ENCODE results near the gene TMEM89. TPM values are rescaled to one million over a fixed set of nuclear protein-coding genes. Genes with fewer than 3 reads are reported as not detected.

TMEM89 gene
- total RNA-seq, 1 experiment from 2014 or later, result not detected

DNA sequence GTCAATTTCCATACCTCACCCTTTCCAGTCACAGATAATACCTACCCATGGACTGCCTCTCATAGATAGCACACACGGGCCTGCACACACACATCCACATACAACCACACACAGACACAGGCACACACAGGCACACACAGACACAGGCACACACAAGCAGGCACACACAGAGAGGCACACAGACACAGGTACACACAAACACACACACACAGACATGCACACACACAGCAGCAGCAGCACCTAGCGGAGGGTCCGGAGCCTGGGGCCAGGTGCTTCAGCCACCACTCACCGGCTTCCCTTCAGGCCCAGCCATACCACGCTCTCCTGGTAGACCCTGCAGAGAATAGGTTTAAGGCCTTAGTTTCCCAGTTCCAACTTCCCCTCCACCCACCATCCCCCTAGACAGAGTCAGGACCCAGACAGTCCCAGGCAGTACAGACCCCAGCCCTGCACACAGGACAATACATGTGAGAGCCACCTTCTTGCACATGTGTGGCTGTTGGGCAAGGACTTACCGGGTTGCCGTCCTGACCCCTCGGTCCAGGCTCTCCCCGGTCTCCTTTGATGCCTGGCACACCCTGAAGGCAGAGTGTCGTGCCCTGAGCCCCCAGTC is 47.5 kb downstream of the TMEM89 start:
- in situ Hi-C loops (cut with HindIII; ENCODE audit: low pct_unique_long_range_greater_than_20kb, low sequenced_read_pairs), result no loop called here
- no peak for DNase-seq (ENCODE audit: low read depth, low spot score)

DNA sequence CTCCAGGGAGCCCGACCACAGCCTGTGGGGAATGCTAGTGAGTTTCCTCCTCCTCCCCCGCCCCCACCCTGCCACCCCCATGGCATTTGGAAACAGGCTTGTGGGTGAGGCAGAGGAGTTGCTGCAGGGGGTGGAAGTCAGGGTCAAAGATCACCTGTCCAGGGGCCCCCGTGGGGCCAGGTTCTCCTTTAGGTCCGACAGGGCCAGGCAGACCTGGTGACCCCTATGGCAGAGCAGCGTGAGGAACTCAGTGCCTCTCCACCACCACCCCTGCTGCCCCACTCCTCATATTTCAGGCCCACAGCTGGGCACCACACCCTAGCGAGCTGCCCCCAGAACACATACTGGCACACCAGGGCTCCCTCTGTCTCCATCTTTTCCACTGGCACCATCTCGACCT is 49.1 kb downstream of the TMEM89 start:
- in situ Hi-C loops (cut with HindIII; ENCODE audit: low pct_unique_long_range_greater_than_20kb, low sequenced_read_pairs), result no loop called here

DNA sequence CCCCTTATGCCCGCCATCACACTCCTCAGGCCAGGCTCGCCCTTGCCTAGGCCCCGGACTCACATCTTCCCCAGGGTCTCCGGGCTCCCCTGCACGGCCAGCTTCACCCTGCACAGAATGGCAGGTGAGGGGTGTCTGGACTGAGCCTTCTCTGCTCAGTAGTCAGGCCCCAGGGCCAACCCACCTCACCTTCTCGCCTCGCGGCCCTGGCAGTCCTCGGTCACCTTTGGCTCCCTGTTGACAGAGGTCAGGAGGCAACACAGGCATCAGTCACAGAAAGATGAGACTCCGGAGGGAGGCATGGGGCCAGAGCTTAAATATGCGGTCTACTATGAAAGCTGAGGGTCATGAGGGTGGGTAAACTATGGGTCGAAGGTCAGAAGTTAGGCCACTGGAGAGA is 49.6 kb downstream of the TMEM89 start:
- in situ Hi-C loops (cut with HindIII; ENCODE audit: low pct_unique_long_range_greater_than_20kb, low sequenced_read_pairs), result no loop called here
- DNase-seq (ENCODE audit: low read depth, low spot score), result no peak

More for the DNA sequence above, 49.1 kb downstream of the TMEM89 start:
- DNase-seq (ENCODE audit: low read depth, low spot score), result no peak

Other genes with a start within 250 kb of the TMEM89 start
- gene FBXW12, start 249.6 kb downstream of the TMEM89 start, total RNA-seq (2014; rRNA removed; shearing (Covaris generic)), result not detected in 2 replicates
- 4.9 and 7.4 TPM in 2 replicates for gene PLXNB1, start 191.7 kb downstream of the TMEM89 start, total RNA-seq (2014; rRNA removed; shearing (Covaris generic))
- 41.6 and 43.8 TPM in 2 replicates for gene CCDC51, start 181.7 kb downstream of the TMEM89 start, total RNA-seq (2014; rRNA removed; shearing (Covaris generic))
- gene TMA7, start 181.5 kb downstream of the TMEM89 start, total RNA-seq (2014; rRNA removed; shearing (Covaris generic)), result 412 and 439 TPM in 2 replicates
- gene ATRIP, start 175.0 kb downstream of the TMEM89 start, total RNA-seq (2014; rRNA removed; shearing (Covaris generic)), result 5.5 and 7.7 TPM in 2 replicates
- gene SHISA5, start 117.6 kb downstream of the TMEM89 start, total RNA-seq (2014; rRNA removed; shearing (Covaris generic)), result 120 and 131 TPM in 2 replicates
- 39.3 and 44.7 TPM in 2 replicates for gene PFKFB4, start 65.0 kb downstream of the TMEM89 start, total RNA-seq (2014; rRNA removed; shearing (Covaris generic))
- gene UCN2, start 58.0 kb downstream of the TMEM89 start, total RNA-seq (2014; rRNA removed; shearing (Covaris generic)), result 14.9 and 18.8 TPM in 2 replicates
- gene COL7A1, start 26.4 kb downstream of the TMEM89 start, total RNA-seq (2014; rRNA removed; shearing (Covaris generic)), result 0.26 and 2.0 TPM in 2 replicates
- gene UQCRC1, start 12.1 kb downstream of the TMEM89 start, total RNA-seq (2014; rRNA removed; shearing (Covaris generic)), result 288 and 322 TPM in 2 replicates
- gene SLC26A6, start 13.7 kb upstream of the TMEM89 start, total RNA-seq (2014; rRNA removed; shearing (Covaris generic)), result 26.3 and 27.1 TPM in 2 replicates
- gene CELSR3, start 41.1 kb upstream of the TMEM89 start, total RNA-seq (2014; rRNA removed; shearing (Covaris generic)), result 3.2 and 3.6 TPM in 2 replicates
- gene NCKIPSD, start 64.1 kb upstream of the TMEM89 start, total RNA-seq (2014; rRNA removed; shearing (Covaris generic)), result 15.9 and 16.6 TPM in 2 replicates
- 53.7 and 55.7 TPM in 2 replicates for gene IP6K2, start 95.5 kb upstream of the TMEM89 start, total RNA-seq (2014; rRNA removed; shearing (Covaris generic))
- 34.9 and 35.1 TPM in 2 replicates for gene PRKAR2A, start 226.1 kb upstream of the TMEM89 start, total RNA-seq (2014; rRNA removed; shearing (Covaris generic))